HEK293 (cell line): ENCODE measurements around the gene MECR.

Experiments
- CTCF ChIA-PET: fragments of 350-600 bp; formaldehyde crosslinking; extraction: SDS; loops from one replicate; lab custom pipeline; 2021; ENCODE audit warnings: antibody characterized with exemption; lab: Yijun Ruan, JAX
- POLR2A ChIA-PET: fragments of 300-600 bp; formaldehyde crosslinking; extraction: SDS; loops from one replicate; lab custom pipeline; 2020; ENCODE audit warnings: antibody characterized with exemption, inconsistent platforms; lab: Yijun Ruan, JAX
- H3K27ac ChIP-seq: fragments of 200-500 bp; sonication (Bioruptor generic); 2 replicates; pipeline ENCODE4 v1.5.1; 2014; ENCODE audit warnings: low read depth, low read length, control low read depth, inconsistent platforms; ENCODE audit errors: extremely low read depth
- H3K36me3 ChIP-seq, 2 experiments: fragments of 200-500 bp in 1 of 2; sonication (Bioruptor generic) in 1 of 2; 1 replicate in 1 of 2; 2 replicates in 1 of 2; pipeline ENCODE4 v1.5.1; 2014 to 2017; ENCODE audit warnings: inconsistent platforms in 2 of 2, low read length in 2 of 2; ENCODE audit not compliant: control insufficient read depth in 2 of 2, insufficient read depth in 1 of 2
- H3K4me1 ChIP-seq: fragments of 200-500 bp; sonication (Bioruptor generic); 2 replicates; pipeline ENCODE4 v1.5.1; 2014; ENCODE audit warnings: mild to moderate bottlenecking, low read length, inconsistent platforms; ENCODE audit not compliant: control insufficient read depth, insufficient read depth
- H3K4me3 ChIP-seq: 2 replicates; pipeline ENCODE4 v1.5.1; 2011; ENCODE audit warnings: low read depth, mild to moderate bottlenecking, control low read depth, low read length, moderate library complexity
- H3K9me3 ChIP-seq: fragments of 200-500 bp; sonication (Bioruptor generic); 2 replicates; pipeline ENCODE4 v1.5.1; 2014; ENCODE audit warnings: low read depth, low read length, inconsistent platforms; ENCODE audit not compliant: control insufficient read depth, insufficient read depth
- BCL11A ChIP-seq: fragments of 450-650 bp; formaldehyde crosslinking; IDR thresholded peaks from 2 replicates; pipeline ENCODE4 v1.5.1; 2016; ENCODE audit warnings: low read depth, missing biosample characterization, missing genetic modification characterization
- KLF10 ChIP-seq: fragments of 450-650 bp; IDR thresholded peaks from 2 replicates; pipeline ENCODE4 v1.5.1; 2018; ENCODE audit warnings: missing biosample characterization, mild to moderate bottlenecking, missing genetic modification characterization
- KLF7 ChIP-seq: fragments of 450-650 bp; formaldehyde crosslinking; IDR thresholded peaks from 2 replicates; pipeline ENCODE4 v1.5.1; 2016; ENCODE audit warnings: missing biosample characterization, missing genetic modification characterization, borderline replicate concordance
- KLF8 ChIP-seq: fragments of 450-650 bp; formaldehyde crosslinking; IDR thresholded peaks from 2 replicates; pipeline ENCODE4 v1.5.1; 2016; ENCODE audit warnings: missing biosample characterization, missing genetic modification characterization
- SP7 ChIP-seq: fragments of 450-650 bp; formaldehyde crosslinking; IDR thresholded peaks from 2 replicates; pipeline ENCODE4 v1.5.1; 2016; ENCODE audit warnings: missing biosample characterization, missing genetic modification characterization
- YY2 ChIP-seq: fragments of 450-650 bp; formaldehyde crosslinking; IDR thresholded peaks from 2 replicates; pipeline ENCODE4 v1.5.1; 2016; ENCODE audit warnings: missing biosample characterization, missing genetic modification characterization
- ZBTB17 ChIP-seq: fragments of 450-650 bp; formaldehyde crosslinking; IDR thresholded peaks from 2 replicates; pipeline ENCODE4 v1.5.1; 2016; ENCODE audit warnings: missing biosample characterization, missing genetic modification characterization
- ZFP3 ChIP-seq: fragments of 450-650 bp; formaldehyde crosslinking; IDR thresholded peaks from 2 replicates; pipeline ENCODE4 v1.5.1; 2016; ENCODE audit warnings: low read depth, missing biosample characterization, missing genetic modification characterization
- ZNF121 ChIP-seq: fragments of 450-650 bp; formaldehyde crosslinking; IDR thresholded peaks from 2 replicates; pipeline ENCODE4 v1.5.1; 2016; ENCODE audit warnings: missing biosample characterization, missing genetic modification characterization
- ZNF157 ChIP-seq: fragments of 450-650 bp; formaldehyde crosslinking; IDR thresholded peaks from 2 replicates; pipeline ENCODE4 v1.5.1; 2016; ENCODE audit warnings: missing biosample characterization, missing genetic modification characterization
- ZNF175 ChIP-seq: fragments of 450-650 bp; formaldehyde crosslinking; IDR thresholded peaks from 2 replicates; pipeline ENCODE4 v1.5.1; 2016; ENCODE audit warnings: missing biosample characterization, missing genetic modification characterization
- ZNF302 ChIP-seq: fragments of 450-650 bp; formaldehyde crosslinking; IDR thresholded peaks from 2 replicates; pipeline ENCODE4 v1.5.1; 2016; ENCODE audit warnings: missing biosample characterization, missing genetic modification characterization, low read depth
- ZNF311 ChIP-seq: fragments of 450-650 bp; formaldehyde crosslinking; IDR thresholded peaks from 2 replicates; pipeline ENCODE4 v1.5.1; 2017; ENCODE audit warnings: missing biosample characterization, missing genetic modification characterization, borderline replicate concordance
- ZNF335 ChIP-seq: fragments of 450-650 bp; formaldehyde crosslinking; conservative IDR thresholded peaks from 2 replicates; pipeline ENCODE4 v1.5.1; 2016; ENCODE audit warnings: missing biosample characterization, missing genetic modification characterization
- ZNF501 ChIP-seq: fragments of 450-650 bp; formaldehyde crosslinking; IDR thresholded peaks from 2 replicates; pipeline ENCODE4 v1.5.1; 2016; ENCODE audit warnings: missing biosample characterization, missing genetic modification characterization
- ZNF624 ChIP-seq: fragments of 450-650 bp; formaldehyde crosslinking; IDR thresholded peaks from 2 replicates; pipeline ENCODE4 v1.5.1; 2017; ENCODE audit warnings: missing biosample characterization, missing genetic modification characterization
- ZNF629 ChIP-seq: fragments of 450-650 bp; formaldehyde crosslinking; IDR thresholded peaks from 2 replicates; pipeline ENCODE4 v1.5.1; 2017; ENCODE audit warnings: missing biosample characterization, missing genetic modification characterization
- ZNF658 ChIP-seq: fragments of 450-650 bp; formaldehyde crosslinking; IDR thresholded peaks from 2 replicates; pipeline ENCODE4; 2016; ENCODE audit warnings: missing biosample characterization, missing genetic modification characterization
- ZNF670 ChIP-seq: fragments of 450-650 bp; formaldehyde crosslinking; IDR thresholded peaks from 2 replicates; pipeline ENCODE4 v1.5.1; 2016; ENCODE audit warnings: missing biosample characterization, missing genetic modification characterization, low read depth
- ZNF785 ChIP-seq: fragments of 450-650 bp; formaldehyde crosslinking; IDR thresholded peaks from 2 replicates; pipeline ENCODE4 v1.5.1; 2016; ENCODE audit warnings: missing biosample characterization, missing genetic modification characterization
- ZNF830 ChIP-seq: fragments of 450-650 bp; IDR thresholded peaks from 2 replicates; pipeline ENCODE4 v1.5.0; 2018; ENCODE audit warnings: missing biosample characterization, missing genetic modification characterization, low read depth, mild to moderate bottlenecking, moderate library complexity
- TF ChIP-seq, protein P1 (sequence below): fragments of 450-650 bp; formaldehyde crosslinking; IDR thresholded peaks from 2 replicates; pipeline ENCODE4 v1.5.1; 2017; ENCODE audit warnings: missing biosample characterization, missing genetic modification characterization
- TF ChIP-seq, protein P2 (sequence below): IDR thresholded peaks from 2 replicates; pipeline ENCODE4 v1.6.1; 2011; ENCODE audit warnings: mild to moderate bottlenecking, low read depth, low read length, borderline replicate concordance
- TF ChIP-seq, protein P3 (sequence below): fragments of 450-650 bp; formaldehyde crosslinking; IDR thresholded peaks from 2 replicates; pipeline ENCODE4 v1.5.1; 2016; ENCODE audit warnings: missing biosample characterization, missing genetic modification characterization

The MECR gene

DNA sequence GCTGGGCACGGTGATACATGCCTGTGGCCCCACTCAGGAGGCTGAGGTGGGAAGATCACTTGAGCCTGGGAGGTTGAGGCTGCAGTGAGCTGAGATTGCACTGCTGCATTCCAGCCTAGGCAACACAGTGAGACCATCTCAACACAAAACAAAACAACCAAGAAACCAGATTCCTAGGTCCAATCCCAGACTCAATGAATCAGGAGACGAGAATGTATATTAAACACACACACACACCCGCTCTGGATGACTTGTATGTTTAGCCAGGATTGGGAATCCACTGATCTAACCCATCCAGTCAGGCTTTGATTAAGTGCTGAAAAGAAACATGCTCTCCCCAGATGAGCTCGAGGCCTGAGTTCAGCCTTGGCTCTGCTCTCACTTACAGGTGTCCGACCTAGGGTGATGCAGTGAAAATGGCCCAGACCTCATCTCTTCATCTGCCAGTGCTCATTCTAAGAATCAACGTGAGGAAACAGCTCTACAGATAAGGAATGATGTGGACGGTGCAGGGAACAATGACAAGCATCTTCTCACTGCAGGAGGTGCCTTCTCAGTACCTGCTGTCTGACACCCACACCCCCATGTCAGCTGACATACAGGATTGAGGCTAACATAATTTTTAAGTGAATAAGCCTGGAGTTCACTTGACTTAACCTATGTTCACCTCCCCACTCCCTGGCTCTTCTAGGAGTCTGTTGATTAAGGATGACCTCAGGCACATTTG lies 33.7 kb downstream of the MECR start:
- no peaks in the 10 kb centered on the region for H3K9me3 ChIP-seq
- CTCF ChIA-PET = interaction anchor here (0.5 to 10.8 kb wide), 16 partner anchors 15 to 1104 kb away, joined by 3 to 159 read pairs (median 5); partner anchors contain the start of gene SRSF4
- TF ChIP-seq, protein P1, sequence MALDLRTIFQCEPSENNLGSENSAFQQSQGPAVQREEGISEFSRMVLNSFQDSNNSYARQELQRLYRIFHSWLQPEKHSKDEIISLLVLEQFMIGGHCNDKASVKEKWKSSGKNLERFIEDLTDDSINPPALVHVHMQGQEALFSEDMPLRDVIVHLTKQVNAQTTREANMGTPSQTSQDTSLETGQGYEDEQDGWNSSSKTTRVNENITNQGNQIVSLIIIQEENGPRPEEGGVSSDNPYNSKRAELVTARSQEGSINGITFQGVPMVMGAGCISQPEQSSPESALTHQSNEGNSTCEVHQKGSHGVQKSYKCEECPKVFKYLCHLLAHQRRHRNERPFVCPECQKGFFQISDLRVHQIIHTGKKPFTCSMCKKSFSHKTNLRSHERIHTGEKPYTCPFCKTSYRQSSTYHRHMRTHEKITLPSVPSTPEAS (tag by site-specific recombination) = no peak
- TF ChIP-seq ZNF157 (tag by site-specific recombination) = no peak
- TF ChIP-seq ZNF175 (tag by site-specific recombination) = no peak
- TF ChIP-seq ZNF335 (tag by site-specific recombination) = peak; percentile 58
- TF ChIP-seq, all 188 proteins: peak for 1
- POLR2A ChIA-PET = interaction anchor here (0.9 to 1.5 kb wide), 3 partner anchors 14 to 315 kb away, joined by 5 to 9 read pairs (median 8); partner anchors contain the start of gene SRSF4
- no peaks in the 10 kb centered on the region for H3K4me1 ChIP-seq
- no peak overlapping the region for H3K27ac ChIP-seq
- H3K36me3 ChIP-seq = peaks cover 10 to 93% of the 10 kb centered on the region in 2 experiments; a peak in 2 of 3 replicates
- H3K4me3 ChIP-seq = no peak overlapping the region

DNA sequence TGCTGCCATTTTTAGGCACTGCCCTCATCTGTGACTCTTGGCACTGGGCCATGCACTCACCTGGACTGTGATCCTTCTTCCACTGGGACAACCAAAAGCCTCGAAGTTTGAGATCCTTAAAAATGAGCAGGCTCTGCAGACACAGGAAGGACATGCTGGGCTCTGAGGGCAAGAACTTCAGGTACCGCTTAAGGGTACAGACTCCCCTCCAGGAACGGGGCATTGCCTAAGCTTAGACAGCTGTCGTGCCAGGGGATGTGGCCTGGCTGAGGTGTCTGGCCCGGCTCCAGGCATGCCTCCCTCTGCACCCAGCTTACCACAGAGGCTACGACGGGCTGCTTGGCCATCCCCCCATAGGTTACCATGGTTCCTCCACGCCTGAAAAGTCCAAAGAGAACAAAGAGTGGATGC lies 34.8 kb downstream of the MECR start:
- peaks cover 8 to 83% of the 10 kb centered on the region in 2 experiments; a peak in 2 of 3 replicates for H3K36me3 ChIP-seq
- no peaks in the 10 kb centered on the region for H3K9me3 ChIP-seq
- no peaks in the 10 kb centered on the region for H3K4me1 ChIP-seq
- H3K27ac ChIP-seq = no peak overlapping the region
- no peak overlapping the region for H3K4me3 ChIP-seq
- ChIA-PET CTCF (interaction anchor here (10.8 kb wide), 1 partner anchor 317 kb away, joined by 159 read pairs; no protein-coding TSS in a partner anchor), POLR2A (no interaction called here)
- TF ChIP-seq ZNF830 (tag by site-specific recombination) = no peak

DNA sequence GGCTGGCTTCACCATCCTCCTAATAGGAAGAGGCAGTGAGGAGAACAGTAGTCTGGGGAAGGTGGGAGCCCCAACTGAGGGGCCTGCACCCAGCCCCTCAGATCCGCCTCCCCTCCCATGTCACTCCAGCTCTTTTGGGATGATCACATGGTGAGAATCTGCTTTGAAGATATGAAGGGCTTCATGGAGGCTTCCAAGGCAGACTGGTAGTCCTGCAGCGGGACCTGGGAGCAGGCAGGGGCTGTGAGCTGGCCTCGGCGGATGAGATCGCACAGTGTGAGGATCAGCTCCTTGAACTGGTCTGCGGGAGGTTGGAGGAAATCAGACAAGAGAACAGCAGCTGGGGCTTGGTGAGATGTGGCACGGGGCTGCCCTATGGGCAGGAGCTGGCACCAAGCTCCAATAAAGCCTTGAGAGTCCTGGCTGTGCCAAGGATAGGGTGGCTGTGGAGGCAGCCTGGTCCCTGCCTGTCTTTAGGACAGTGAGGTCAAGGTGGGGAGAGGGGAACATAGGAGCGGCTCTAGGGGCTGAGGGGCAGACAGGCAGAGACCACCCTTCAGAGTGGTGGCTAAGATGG lies 36.8 kb downstream of the MECR start:
- Histone ChIP-seq H3K9me3 (no peaks in the 10 kb centered on the region), H3K36me3 (peaks cover 0 to 63% of the 10 kb centered on the region in 2 experiments; a peak in 2 of 3 replicates), H3K4me1 (no peaks in the 10 kb centered on the region), H3K27ac (no peak overlapping the region), H3K4me3 (no peak overlapping the region)
- ChIA-PET POLR2A (interaction anchor here (2.0 kb wide), 1 partner anchor 12 kb away, joined by 6 read pairs; the partner anchor contains the start of gene SRSF4), CTCF (interaction anchor here (0.6 to 1.1 kb wide), 3 partner anchors 9 to 1015 kb away, joined by 3 to 5 read pairs (median 3); no protein-coding TSS in a partner anchor)
- TF ChIP-seq, protein P2, sequence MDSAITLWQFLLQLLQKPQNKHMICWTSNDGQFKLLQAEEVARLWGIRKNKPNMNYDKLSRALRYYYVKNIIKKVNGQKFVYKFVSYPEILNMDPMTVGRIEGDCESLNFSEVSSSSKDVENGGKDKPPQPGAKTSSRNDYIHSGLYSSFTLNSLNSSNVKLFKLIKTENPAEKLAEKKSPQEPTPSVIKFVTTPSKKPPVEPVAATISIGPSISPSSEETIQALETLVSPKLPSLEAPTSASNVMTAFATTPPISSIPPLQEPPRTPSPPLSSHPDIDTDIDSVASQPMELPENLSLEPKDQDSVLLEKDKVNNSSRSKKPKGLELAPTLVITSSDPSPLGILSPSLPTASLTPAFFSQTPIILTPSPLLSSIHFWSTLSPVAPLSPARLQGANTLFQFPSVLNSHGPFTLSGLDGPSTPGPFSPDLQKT = no peak
- TF ChIP-seq ZNF658 (tag by site-specific recombination) = no peak
- TF ChIP-seq ZNF629 (tag by site-specific recombination) = no peak
- TF ChIP-seq KLF8 (tag by site-specific recombination) = no peak
- no peak for TF ChIP-seq ZBTB17
- TF ChIP-seq ZNF785 (tag by site-specific recombination) = no peak
- TF ChIP-seq KLF7 (tag by site-specific recombination) = no peak
- no peak for TF ChIP-seq ZNF501 (tag by site-specific recombination)
- no peak for TF ChIP-seq SP7
- TF ChIP-seq ZNF311 (tag by site-specific recombination) = no peak
- TF ChIP-seq KLF10 (tag by site-specific recombination) = no peak
- TF ChIP-seq ZNF624 = no peak
- no peak for TF ChIP-seq ZNF670
- TF ChIP-seq, protein P3, sequence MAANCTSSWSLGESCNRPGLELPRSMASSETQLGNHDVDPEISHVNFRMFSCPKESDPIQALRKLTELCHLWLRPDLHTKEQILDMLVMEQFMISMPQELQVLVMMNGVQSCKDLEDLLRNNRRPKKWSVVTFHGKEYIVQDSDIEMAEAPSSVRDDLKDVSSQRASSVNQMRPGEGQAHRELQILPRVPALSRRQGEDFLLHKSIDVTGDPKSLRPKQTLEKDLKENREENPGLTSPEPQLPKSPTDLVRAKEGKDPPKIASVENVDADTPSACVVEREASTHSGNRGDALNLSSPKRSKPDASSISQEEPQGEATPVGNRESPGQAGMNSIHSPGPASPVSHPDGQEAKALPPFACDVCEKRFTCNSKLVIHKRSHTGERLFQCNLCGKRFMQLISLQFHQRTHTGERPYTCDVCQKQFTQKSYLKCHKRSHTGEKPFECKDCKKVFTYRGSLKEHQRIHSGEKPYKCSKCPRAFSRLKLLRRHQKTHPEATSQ (tag by site-specific recombination) = no peak
- TF ChIP-seq ZFP3 (tag by site-specific recombination) = no peak
- no peak for TF ChIP-seq BCL11A (tag by site-specific recombination)
- no peak for TF ChIP-seq ZNF121 (tag by site-specific recombination)
- TF ChIP-seq YY2 (tag by site-specific recombination) = no peak
- no peak for TF ChIP-seq ZNF302 (tag by site-specific recombination)
